GM12891 (cell line): ENCODE measurements around the gene TFR2.

Source experiments
- POLR2A ChIP-seq: IDR thresholded peaks from 2 replicates; pipeline ENCODE4 v1.6.1; 2011; ENCODE audit warnings: low read depth, low read length, control low read depth
- TAF1 ChIP-seq: IDR thresholded peaks from 2 replicates; pipeline ENCODE4 v1.6.1; 2011; ENCODE audit warnings: low read depth, low read length, control low read depth

- no peak for TF ChIP-seq POLR2A
- TF ChIP-seq TAF1 = no peak
Observed at GRCh38 chr7:100671353-100672327, 30.3 kb upstream of the TFR2 start.
